ENCODE measurements around the gene ANKRD63.

DNA sequence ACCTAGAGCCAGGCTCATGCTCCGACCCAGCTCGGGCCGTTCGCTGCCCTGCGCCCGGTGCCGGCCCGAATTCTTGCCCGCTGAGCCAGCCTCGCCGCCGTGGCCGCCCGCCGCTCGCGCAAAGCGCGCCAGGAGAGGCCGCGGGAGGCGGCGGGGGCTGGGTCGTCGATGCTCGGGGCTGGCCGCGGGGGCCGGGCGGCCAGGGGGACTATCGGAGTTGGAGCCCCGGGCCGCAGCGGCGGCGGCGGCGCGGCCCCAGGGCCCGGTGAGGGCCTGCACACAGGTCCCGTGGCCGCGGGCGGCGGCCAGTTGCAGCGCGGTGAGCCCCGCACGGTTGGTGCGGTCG is 1.1 kb downstream of the ANKRD63 start:
- TF ChIP-seq CTCF (IDR thresholded peaks at IDR 0.05; ENCODE audit: borderline replicate concordance, extremely low read depth, low read length, poor library complexity, severe bottlenecking) (no peak), EZH2 (IDR thresholded peaks at IDR 0.05; ENCODE audit: borderline replicate concordance, low read depth, low read length, severe bottlenecking) (no peak)
